Limb (tissue), 2 donors: Measurements from ENCODE around the gene CPSF3.

Source experiments
- DNase-seq, 2 donors: peaks; one replicate each; pipeline ENCODE4 v3.0.0-alpha.2; 2016; ENCODE audit errors: extremely low spot score in 2 of 2

The CPSF3 gene

GRCh38 chr2:9392898-9393765 lies 30.3 kb upstream of the CPSF3 start:
- DNase-seq: peak in 1 of 2 donors; percentile 55

GRCh38 chr2:9394816-9395215 lies 28.6 kb upstream of the CPSF3 start:
- DNase-seq: no peak

- DNase-seq: peak in 1 of 2 donors; percentile 17
Measured at GRCh38 chr2:9397201-9397600, 26.3 kb upstream of the CPSF3 start.

DNA sequence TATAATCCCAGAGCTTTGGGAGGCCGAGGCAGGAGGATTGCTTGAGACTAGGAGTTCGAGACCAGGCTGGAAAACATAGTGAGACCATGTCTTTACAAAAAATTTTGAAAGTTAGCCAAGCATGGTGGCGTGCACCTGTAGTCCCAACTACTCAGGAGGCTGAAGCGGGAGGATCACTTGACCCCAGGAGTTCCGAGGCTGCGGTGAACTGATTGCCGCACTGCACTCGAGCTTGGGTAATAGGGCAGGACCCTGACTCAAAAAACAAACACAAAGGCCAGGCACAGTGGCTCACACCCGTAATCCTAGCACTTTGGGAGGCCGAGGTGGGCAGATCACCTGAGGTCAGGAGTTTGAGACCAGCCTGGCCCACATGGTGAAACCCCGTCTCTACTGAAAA lies 25.2 kb upstream of the CPSF3 start:
- peak in 1 of 2 donors; percentile 17 for DNase-seq

- peak in 1 of 2 donors; percentile 38 for DNase-seq
Measured at GRCh38 chr2:9398881-9399780, 24.3 kb upstream of the CPSF3 start.

DNA sequence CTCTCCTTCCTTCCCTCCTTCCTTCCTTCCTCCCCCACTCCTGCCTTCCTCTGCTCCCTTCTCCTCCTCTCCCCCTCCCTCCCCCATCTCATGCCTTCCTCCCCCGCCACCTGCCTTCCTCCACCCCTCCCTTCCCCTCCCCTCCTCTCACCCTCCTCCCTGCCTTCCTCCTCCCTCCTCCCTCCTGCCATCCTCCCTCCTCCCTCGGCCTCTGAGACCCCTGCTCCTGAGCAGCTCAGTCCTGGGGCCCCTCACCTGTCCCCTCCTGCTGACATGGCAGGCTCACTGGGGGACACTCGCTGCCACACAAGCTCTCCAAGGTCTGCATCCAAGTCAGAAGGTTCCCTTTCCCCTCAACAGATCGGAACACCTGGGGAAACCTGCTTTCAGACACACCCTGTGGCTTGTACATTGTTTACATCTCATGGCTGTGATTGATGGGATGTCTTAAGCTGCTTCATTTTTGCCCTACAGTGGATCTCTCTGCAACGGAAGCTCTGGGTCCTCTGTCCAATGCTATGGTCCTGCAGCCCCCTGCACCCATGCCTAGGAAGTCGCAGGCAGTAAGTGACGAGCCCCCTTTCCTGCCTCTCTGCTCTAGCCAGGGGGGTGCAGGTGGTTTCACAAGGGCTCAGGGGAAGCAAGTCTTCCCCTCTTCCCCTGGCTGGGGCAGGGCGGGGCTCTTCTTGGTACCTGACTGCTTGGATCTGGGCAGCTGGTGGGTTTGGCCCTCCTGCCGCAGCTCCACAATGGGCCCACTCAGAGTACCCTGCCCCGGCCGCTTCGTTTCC lies 23.0 kb upstream of the CPSF3 start:
- peak in 1 of 2 donors; percentile 16 for DNase-seq

DNA sequence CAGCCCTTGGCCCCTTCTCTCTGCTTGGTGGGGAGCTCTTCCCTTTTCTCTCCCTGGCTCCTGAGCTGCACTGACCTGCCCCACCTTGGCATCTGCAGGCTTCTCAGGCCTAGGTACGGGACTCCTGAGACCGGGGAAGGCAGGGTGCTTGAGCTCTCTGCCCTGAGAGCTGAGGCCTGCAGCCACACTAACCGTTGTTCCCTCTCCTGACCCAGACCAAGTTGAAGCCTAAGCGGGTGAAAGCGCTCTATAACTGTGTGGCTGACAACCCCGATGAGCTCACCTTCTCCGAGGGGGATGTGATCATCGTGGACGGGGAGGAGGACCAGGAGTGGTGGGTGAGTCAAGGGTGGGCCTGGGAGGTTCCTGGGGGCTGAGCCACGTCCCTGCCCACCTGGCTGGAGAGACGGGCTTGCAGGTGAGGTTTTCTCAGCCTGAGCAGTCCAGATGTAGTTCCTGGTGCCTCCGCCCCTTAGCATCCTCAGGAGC lies 22.4 kb upstream of the CPSF3 start:
- DNase-seq: peak in 1 of 2 donors; percentile 18

DNA sequence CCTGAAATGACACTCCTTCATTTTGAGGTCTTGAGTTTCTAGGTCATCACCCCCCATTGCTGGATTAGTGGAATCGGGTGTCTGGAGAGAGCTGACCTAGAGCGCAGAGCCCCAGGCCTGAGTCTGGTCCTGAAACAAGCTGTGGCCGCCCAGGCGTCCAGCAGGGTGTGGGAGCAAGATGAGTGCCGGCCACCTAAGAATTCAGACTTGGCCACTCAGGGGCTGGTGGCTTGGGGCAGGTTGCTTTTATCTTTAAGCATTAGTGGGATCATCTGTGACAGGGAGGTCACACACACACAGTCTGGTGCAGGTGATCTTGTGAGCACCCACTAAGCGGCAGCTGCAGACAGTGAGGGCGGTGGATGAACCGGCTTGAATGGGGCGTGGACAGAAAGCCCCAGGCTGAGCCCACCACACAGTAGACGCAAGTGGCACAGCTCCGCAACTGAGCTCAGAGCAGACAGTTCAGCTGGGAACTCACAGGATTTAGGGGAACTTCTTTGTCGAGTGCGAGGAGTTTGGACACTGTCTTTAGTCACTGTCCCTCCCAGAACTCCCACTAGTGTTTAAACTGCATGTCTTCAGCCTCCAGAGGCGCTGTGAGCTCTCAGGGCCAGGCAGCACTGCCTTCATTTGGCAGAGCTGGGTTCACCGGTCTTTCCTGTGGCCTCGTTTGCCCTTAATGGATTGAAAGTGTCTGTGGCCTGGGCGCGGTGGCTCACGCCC lies 21.6 kb upstream of the CPSF3 start:
- DNase-seq: no peak

GRCh38 chr2:9403924-9404323 lies 19.5 kb upstream of the CPSF3 start:
- no peak for DNase-seq

GRCh38 chr2:9404451-9404850 lies 19.0 kb upstream of the CPSF3 start:
- no peak for DNase-seq

DNA sequence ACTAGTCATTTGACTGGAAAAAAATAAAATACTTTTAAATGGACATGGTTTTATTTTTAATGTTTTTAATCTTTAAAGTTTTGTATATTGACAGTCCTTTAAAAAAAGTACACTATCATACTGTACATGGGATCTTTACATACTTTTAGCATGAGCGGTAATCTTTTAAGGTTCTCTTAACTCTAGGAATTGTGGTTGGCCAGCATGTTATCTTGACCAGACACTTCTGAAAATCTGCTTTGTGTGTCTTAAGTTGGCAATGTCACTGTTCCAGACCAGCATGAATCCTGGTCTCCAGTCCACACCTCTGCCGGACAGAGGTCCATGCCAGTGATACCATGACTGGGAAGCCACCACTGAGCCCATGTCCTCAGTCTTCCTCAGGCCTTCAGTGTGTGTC lies 17.8 kb upstream of the CPSF3 start:
- DNase-seq: no peak

GRCh38 chr2:9406529-9407362 lies 16.7 kb upstream of the CPSF3 start:
- DNase-seq: no peak

DNA sequence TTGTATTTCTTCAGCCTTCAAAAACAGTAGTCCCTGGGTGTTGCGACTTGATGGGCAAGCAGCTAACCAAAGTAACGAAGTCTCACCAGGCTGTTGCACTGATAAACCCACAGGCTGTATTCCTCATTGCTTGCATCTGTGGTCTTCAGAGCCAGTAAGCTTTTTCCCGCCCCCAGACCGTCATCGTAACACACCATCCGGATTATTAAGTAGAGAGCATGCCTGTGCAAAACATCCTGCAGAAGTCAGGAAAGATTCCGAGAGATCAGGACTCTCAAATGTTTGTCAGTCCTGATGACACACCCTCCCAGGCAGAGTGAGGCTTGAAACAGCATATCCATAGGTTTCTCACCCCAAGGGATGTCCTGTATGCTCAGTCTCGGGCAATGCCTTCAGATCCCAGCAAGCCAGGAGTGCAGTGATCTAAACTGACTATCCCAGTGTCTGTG lies 16.1 kb upstream of the CPSF3 start:
- no peak for DNase-seq

DNA sequence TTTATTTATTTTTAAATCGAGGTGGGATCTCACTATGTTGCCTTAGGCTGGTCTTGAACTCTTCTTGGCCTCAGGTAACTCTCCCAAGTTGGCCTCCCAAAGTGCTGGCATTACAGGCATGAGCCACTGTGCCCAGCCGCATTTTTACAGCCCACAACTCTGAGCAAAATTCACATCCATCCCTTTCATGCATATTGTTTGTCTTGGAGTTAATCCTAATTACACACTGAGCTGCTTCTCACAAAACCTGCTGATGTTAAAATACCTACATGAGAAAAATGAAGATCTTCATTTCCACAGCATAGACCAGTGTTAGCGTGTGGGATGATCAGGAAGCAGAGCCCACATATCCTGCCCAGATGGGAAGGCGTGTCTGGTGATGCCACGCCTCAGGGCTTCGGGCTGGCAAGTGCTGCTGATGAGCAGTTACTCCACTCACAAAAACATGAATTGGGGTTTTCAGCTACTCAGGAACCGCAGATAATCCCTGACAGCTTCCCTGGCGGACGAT lies 14.8 kb upstream of the CPSF3 start:
- no peak for DNase-seq

DNA sequence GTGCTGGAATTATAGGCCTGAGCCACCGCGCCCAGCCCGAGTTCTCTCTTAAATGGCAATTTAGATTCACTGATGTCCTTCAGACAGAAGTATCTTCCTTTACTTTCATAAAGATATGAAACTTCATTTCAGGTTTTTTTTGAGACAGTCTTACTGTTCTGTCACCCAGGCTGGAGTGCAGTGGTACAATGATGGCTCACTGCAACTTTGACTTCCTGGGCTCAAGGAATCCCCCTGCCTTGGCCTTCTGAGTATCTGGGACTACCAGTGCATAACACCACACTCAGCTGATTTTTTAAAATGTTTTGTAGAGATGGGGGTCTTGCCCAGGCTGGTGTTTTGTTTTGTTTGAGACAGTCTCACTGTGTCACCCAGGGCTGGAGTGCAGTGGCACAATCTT lies 13.3 kb upstream of the CPSF3 start:
- DNase-seq: no peak

DNA sequence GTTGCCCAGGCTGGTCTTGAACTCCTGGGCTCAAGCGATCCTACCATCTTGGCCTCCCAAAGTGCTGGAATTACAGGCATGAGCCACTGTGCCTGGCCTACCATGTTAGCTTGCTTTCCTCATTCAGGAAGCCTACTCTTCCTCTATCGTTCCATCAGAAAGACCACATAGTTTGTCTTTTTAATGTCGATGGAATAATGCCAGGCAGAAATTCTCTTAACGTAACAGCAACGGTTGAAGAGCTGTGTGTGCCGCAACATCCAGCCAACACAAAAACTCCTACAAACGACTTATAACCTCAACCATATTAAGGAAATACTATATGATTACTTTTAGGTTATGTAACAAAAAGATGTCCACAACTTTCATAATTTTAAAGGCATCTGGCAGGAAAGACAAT lies 10.7 kb upstream of the CPSF3 start:
- DNase-seq: no peak

- DNase-seq: no peak
Measured at GRCh38 chr2:9415516-9416169, 7.8 kb upstream of the CPSF3 start.

GRCh38 chr2:9416267-9416961 lies 7.0 kb upstream of the CPSF3 start:
- DNase-seq: no peak
